Measurements from ENCODE around the gene DAPL1.

Gene DAPL1

GRCh38 chr2:158781353-158781961 lies 13.7 kb upstream of the DAPL1 start:
- CTCF ChIA-PET = interaction anchor here (0.5 kb wide), 1 partner anchor 206 kb away, joined by 3 read pairs; no protein-coding TSS in a partner anchor
- Histone ChIP-seq H3K4me3 (ENCODE audit: low read depth, low read length) (no peak overlapping the region), H3K9me3 (ENCODE audit: control insufficient read depth, insufficient read depth, low read depth, low read length) (no peaks in the 10 kb centered on the region)

GRCh38 chr2:158782136-158782535 lies 13.0 kb upstream of the DAPL1 start:
- no peak overlapping the region for H3K27ac ChIP-seq (ENCODE audit: extremely low read depth, low read depth, low read length)
- TF ChIP-seq ZNF266 (tag by site-specific recombination; IDR thresholded peaks at IDR 0.05; ENCODE audit: low read depth) (no peak), ZBTB48 (tag by site-specific recombination; IDR thresholded peaks at IDR 0.05) (no peak), ZNF18 (tag by site-specific recombination; IDR thresholded peaks at IDR 0.05) (no peak), WT1 (tag by site-specific recombination; IDR thresholded peaks at IDR 0.05) (no peak), PRDM2 (tag by site-specific recombination; IDR thresholded peaks at IDR 0.05; ENCODE audit: borderline replicate concordance) (no peak), ELK4 (IDR thresholded peaks at IDR 0.05; ENCODE audit: borderline replicate concordance, low read depth, low read length) (no peak), ZNF23 (tag by site-specific recombination; IDR thresholded peaks at IDR 0.05; ENCODE audit: borderline replicate concordance) (no peak), ZSCAN16 (tag by site-specific recombination; IDR thresholded peaks at IDR 0.05) (no peak)
- TF ChIP-seq, protein P1, sequence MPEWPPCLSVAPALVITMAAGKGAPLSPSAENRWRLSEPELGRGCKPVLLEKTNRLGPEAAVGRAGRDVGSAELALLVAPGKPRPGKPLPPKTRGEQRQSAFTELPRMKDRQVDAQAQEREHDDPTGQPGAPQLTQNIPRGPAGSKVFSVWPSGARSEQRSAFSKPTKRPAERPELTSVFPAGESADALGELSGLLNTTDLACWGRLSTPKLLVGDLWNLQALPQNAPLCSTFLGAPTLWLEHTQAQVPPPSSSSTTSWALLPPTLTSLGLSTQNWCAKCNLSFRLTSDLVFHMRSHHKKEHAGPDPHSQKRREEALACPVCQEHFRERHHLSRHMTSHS (tag by site-specific recombination; IDR thresholded peaks at IDR 0.05) = no peak
- TF ChIP-seq, protein P2, sequence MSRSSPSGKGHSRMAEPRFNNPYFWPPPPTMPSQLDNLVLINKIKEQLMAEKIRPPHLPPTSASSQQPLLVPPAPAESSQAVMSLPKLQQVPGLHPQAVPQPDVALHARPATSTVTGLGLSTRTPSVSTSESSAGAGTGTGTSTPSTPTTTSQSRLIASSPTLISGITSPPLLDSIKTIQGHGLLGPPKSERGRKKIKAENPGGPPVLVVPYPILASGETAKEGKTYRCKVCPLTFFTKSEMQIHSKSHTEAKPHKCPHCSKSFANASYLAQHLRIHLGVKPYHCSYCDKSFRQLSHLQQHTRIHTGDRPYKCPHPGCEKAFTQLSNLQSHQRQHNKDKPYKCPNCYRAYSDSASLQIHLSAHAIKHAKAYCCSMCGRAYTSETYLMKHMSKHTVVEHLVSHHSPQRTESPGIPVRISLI (tag by site-specific recombination; IDR thresholded peaks at IDR 0.05) = no peak

More at GRCh38 chr2:158781353-158781961, 13.7 kb upstream of the DAPL1 start:
- TF ChIP-seq, protein P3, sequence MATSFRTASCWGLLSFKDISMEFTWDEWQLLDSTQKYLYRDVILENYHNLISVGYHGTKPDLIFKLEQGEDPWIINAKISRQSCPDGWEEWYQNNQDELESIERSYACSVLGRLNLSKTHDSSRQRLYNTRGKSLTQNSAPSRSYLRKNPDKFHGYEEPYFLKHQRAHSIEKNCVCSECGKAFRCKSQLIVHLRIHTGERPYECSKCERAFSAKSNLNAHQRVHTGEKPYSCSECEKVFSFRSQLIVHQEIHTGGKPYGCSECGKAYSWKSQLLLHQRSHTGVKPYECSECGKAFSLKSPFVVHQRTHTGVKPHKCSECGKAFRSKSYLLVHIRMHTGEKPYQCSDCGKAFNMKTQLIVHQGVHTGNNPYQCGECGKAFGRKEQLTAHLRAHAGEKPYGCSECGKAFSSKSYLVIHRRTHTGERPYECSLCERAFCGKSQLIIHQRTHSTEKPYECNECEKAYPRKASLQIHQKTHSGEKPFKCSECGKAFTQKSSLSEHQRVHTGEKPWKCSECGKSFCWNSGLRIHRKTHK (tag by site-specific recombination; IDR thresholded peaks at IDR 0.05) = no peak
- no peak for TF ChIP-seq ZNF571 (tag by site-specific recombination; IDR thresholded peaks at IDR 0.05)
- no peak for TF ChIP-seq ZNF16 (tag by site-specific recombination; IDR thresholded peaks at IDR 0.05; ENCODE audit: low read depth)
- no peak for TF ChIP-seq ZNF76 (tag by site-specific recombination; IDR thresholded peaks at IDR 0.05; ENCODE audit: borderline replicate concordance, low read depth)
- no peak for TF ChIP-seq ZNF248 (tag by site-specific recombination; IDR thresholded peaks at IDR 0.05)
- TF ChIP-seq SCRT2 (tag by site-specific recombination; IDR thresholded peaks at IDR 0.05) = no peak
- TF ChIP-seq ZBTB49 (tag by site-specific recombination; IDR thresholded peaks at IDR 0.05; ENCODE audit: low read depth) = no peak
- no peak for TF ChIP-seq KLF8 (tag by site-specific recombination; IDR thresholded peaks at IDR 0.05)
- no peak for TF ChIP-seq ZNF514 (tag by site-specific recombination; IDR thresholded peaks at IDR 0.05)
- TF ChIP-seq OSR2 (tag by site-specific recombination; IDR thresholded peaks at IDR 0.05) = no peak
- TF ChIP-seq ZNF302 (tag by site-specific recombination; IDR thresholded peaks at IDR 0.05; ENCODE audit: low read depth) = no peak
- no peak for TF ChIP-seq ZBTB1 (tag by site-specific recombination; IDR thresholded peaks at IDR 0.05)
- TF ChIP-seq ZNF621 (tag by site-specific recombination; IDR thresholded peaks at IDR 0.05) = no peak
- no peak for TF ChIP-seq ZNF660 (tag by site-specific recombination; IDR thresholded peaks at IDR 0.05)
- Histone ChIP-seq H3K4me1 (ENCODE audit: control insufficient read depth, insufficient read depth, low read length) (no peaks in the 10 kb centered on the region), H3K36me3 (ENCODE audit: control insufficient read depth in 2 of 2, insufficient read depth in 1 of 2, low read length in 2 of 2) (no peaks in the 10 kb centered on the region), H3K27ac (ENCODE audit: extremely low read depth, low read depth, low read length) (no peak overlapping the region)
- POLR2A ChIA-PET = no interaction called here

More at GRCh38 chr2:158782136-158782535, 13.0 kb upstream of the DAPL1 start:
- Histone ChIP-seq H3K4me3 (ENCODE audit: low read depth, low read length) (no peak overlapping the region), H3K9me3 (ENCODE audit: control insufficient read depth, insufficient read depth, low read depth, low read length) (no peaks in the 10 kb centered on the region), H3K36me3 (ENCODE audit: control insufficient read depth in 2 of 2, insufficient read depth in 1 of 2, low read length in 2 of 2) (no peaks in the 10 kb centered on the region), H3K4me1 (ENCODE audit: control insufficient read depth, insufficient read depth, low read length) (no peaks in the 10 kb centered on the region)
- POLR2A ChIA-PET = no interaction called here
- CTCF ChIA-PET = no interaction called here
